Stimulated activated CD8-positive, alpha-beta memory T cell treated with anti-CD3 and anti-CD28 coated beads, Interleukin-7, amount 100 ng/mL, for 24 hours (primary cell): ENCODE results near the gene NPR1.
A peak's percentile ranks its signal among the peaks of the same experiment; 100 is the strongest.
"Not testable (repeated sequence)": the region's sequence is repeated elsewhere in the genome, so short reads cannot be mapped to it uniquely, and the experiment has no call there.

Source experiments
- DNase-seq: peaks from one replicate; pipeline ENCODE4 v3.0.0-alpha.2; 2020; ENCODE audit warnings: low read depth

The NPR1 gene

DNA sequence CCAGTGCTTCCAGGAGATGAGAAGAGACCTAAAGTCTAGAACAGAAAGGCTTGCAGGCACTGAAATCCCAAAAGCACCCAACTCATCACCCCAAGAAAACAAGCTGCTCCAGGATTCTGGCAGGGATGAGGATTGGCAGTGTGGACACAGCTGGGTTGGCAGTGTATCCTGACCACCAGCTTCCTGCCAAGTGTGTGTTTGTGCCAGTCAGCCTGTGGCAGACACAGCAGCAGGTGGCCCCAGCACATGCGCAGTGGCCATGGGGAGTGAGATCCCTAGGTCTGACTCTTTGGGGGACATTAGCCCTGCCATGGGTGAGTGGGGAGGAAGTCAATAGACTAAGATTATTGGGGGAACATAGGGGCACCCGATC lies 28.6 kb upstream of the NPR1 start:
- DNase-seq = no peak

GRCh38 chr1:153651771-153652170 lies 26.7 kb upstream of the NPR1 start:
- DNase-seq = no peak

DNA sequence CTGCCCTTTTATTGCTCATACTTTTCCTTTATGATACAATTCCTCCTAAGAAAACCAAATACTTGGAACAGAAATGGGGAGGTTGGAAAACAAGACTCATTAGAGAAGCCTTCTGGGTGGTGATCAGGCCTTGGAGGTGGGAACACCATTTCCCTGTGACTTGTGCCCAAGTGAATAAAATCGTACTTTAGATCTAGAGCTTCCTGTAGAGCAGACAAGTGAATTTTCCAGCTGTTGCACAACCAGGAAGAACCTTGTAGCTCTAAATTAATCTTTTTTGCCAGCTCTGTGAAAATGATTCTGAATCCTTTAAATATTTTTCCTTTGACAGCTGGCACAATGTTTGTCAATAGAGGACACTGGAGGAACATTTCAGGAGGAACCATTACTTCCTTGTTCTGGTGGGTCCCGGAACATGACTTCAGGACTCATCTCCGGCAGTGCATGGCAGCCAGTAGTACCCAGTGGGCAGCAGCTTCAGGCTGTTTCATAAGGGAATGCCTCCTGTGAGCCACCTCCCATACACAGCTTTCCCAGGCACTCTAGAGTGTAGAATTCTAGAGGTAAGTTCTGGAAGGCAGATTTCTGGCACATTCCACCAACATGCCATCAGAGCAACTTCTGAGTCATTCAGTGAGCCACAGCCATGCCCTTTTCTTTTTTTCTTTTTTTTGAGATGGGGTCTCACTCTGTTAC lies 25.5 kb upstream of the NPR1 start:
- DNase-seq = no peak

- DNase-seq = no peak
Measured at GRCh38 chr1:153655333-153655732, 23.2 kb upstream of the NPR1 start.

DNA sequence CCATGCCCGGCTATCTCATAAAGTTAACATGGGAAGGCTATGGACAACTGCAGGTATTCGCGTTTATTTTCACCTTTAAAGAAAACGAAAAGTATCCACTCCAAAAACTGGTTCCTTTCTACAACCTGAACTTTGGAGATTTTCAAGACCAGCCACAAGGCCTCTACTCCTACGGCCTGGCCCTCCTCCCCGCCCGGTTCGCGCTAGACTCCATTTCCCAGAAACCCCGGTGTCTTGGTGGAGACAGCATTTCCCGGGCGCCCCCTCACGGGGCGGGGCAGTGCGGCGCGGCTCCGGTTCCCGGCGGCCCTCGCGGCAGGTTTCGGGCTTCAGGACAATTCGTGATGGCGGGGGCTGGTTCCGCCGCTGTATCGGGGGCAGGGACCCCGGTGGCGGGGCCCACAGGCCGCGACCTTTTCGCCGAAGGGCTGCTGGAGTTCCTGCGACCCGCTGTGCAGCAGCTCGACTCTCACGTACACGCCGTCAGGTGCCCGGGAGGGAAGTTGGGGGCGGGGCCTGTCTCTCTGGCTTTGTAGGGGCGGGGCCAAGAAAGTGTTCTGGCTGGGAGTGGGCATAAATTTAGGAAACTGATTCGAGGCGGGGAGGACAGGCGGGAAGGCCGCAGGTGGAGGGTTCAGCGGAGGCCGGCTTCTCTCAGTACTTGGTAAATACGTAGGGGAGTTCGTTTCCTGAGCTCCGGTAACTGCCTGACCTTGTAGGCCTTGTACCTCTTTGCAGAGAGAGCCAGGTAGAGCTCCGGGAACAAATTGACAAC lies 19.9 kb upstream of the NPR1 start, which contains the start of gene SNAPIN:
Gene SNAPIN, plus strand, starts transcription at position 304 of the 775 bp plus-strand sequence. Its CDS starts 41 bp downstream, at position 345.
- peak; percentile 80 for DNase-seq

GRCh38 chr1:153659175-153659534 lies 19.3 kb upstream of the NPR1 start:
- no peak for DNase-seq

DNA sequence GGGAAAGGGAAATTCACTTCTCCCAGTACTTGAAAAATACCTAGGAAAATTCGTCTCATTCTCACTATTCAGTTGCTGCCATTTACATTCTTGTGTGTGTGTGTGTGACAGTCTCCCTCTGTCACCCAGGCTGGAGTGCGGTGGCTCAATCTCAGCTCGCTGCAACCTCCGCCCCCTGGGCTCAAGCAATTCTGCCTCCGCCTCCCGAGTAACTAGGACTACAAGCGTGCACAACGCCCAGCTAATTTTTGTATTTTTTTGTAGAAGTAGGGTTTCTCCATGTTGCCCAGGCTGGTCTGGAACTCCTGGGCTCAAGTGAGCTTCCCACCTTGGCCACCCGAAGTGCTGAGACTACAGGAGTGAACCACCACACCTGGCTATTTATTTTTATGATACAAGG lies 18.8 kb upstream of the NPR1 start:
- no peak for DNase-seq

- no peak for DNase-seq
Measured at GRCh38 chr1:153661111-153661708, 17.3 kb upstream of the NPR1 start.

DNA sequence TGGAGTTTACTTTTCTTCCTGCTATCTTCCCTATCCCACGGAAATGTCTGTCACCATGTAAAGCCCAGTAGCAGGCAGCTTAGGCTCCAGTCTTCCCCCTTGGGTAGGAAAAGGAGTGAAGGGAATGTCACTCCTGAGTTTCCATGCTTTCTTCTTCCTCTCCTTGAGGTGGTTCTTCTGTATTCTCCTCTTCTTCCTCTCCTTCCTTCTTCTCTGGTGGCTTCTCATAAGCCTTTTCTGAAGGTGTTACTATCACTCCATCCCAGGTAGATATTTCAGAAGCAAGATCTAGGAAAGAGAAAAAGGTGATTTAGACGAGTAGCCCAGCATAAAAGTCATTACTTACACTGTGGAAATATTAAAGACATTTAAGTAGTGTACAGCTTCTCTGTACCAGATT lies 16.2 kb upstream of the NPR1 start:
- no peak for DNase-seq

- no peak for DNase-seq
Measured at GRCh38 chr1:153663211-153663610, 15.3 kb upstream of the NPR1 start.

- DNase-seq = no peak
Measured at GRCh38 chr1:153667439-153667838, 11.0 kb upstream of the NPR1 start.

GRCh38 chr1:153668672-153669071 lies 9.8 kb upstream of the NPR1 start:
- DNase-seq = not testable (repeated sequence)

- no peak for DNase-seq
Measured at GRCh38 chr1:153669606-153670005, 8.9 kb upstream of the NPR1 start.

DNA sequence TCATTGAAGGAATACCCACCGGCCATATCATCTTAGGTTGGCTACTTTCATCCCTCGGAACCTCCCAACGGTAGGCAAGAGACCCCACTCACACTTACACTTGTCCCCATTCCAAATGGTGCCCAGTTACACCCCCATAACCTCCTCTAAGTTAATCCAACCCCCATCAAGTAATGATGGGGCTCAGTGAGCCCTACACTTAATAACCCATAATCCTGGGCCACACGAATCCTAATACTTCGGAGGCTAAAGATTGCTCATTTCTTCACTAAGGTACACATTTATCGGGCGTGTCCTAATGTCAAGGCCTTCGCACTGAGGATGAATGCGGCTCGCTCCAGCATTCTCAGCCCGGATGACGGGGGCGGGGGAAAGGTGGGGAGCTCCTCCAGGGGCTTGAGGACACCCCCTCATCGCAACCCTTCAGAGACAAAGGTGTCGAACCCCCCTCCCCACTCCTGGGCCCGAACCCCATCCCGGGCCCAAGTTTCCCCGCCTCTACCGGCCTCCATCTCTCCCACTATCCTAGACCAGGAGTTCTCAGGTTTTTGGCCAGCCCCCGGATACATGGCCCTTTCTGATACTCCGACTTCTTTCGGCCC lies 8.1 kb upstream of the NPR1 start:
- DNase-seq = no peak

GRCh38 chr1:153670859-153671627 lies 7.4 kb upstream of the NPR1 start, which contains the start of gene ILF2:
TSS of gene ILF2 (minus strand) at chr1:153670993. CDS start at chr1:153670922, 71 bp downstream.
- peak; percentile 92 for DNase-seq

- DNase-seq = not testable (repeated sequence)
Measured at GRCh38 chr1:153671628-153672353, 6.7 kb upstream of the NPR1 start.

- no peak for DNase-seq
Measured at GRCh38 chr1:153673511-153673910, 5.0 kb upstream of the NPR1 start.

DNA sequence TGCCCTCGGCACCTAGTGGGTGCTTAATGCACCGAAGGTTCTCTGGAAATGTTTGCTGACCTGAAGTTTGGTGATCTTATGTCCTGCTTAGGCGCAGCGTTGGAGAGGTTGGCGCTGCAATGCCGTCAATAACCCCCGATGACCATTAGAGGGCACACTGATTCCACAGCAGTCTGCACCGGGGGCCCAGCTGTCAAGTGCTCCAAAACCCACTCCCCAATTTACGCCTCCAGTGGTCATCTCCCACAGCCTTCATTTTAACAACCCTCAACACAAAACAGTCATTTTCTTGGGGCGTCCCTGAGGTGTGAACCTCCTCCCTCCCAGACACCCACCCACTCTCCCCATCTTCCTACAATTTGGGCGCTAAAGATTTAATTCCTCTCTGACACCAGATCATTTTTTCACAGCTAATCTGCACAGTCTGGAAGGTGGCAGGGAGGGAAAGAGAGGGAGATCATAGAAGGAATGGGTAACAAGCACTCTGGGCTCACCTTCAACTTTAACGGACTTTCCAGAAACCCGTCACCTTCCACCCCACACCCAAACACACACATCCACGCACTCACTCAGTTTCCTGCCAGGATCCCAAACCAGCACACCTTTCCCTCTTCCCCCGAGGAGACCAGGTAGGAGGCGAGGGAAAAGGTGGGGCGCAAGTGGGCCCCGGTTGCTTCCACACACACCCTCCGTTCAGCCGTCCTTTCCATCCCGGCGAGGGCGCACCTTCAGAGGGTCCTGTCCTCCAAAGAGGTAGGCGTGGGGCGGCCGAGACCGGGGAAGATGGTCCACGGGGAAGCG lies 570 bp upstream of the NPR1 start:
- DNase-seq = no peak

DNA sequence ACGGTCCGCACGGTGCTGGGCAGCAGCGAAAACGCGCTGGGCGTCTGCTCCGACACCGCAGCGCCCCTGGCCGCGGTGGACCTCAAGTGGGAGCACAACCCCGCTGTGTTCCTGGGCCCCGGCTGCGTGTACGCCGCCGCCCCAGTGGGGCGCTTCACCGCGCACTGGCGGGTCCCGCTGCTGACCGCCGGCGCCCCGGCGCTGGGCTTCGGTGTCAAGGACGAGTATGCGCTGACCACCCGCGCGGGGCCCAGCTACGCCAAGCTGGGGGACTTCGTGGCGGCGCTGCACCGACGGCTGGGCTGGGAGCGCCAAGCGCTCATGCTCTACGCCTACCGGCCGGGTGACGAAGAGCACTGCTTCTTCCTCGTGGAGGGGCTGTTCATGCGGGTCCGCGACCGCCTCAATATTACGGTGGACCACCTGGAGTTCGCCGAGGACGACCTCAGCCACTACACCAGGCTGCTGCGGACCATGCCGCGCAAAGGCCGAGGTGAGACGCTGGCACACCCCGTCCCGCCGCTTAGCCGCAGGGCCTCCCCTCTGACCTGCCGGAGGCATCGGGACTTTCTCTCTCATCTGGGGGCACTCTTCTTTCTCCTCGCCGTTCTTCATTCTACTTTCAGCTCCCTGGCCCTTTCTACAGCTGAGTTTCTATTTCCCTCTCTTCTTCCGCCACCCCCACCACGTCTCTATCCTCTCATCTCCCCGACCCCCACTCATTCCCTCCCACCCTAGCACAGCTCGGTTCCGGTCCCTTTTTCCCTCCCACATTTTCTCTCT lies 1.0 kb downstream of the NPR1 start:
- no peak for DNase-seq

GRCh38 chr1:153680120-153680403 lies 1.6 kb downstream of the NPR1 start:
- DNase-seq = no peak
